T follicular helper cell (primary cell): Measurements from ENCODE around the gene NME3.
A peak's percentile ranks its signal among the peaks of the same experiment; 100 is the strongest.
"Not testable (repeated sequence)": the region's sequence is repeated elsewhere in the genome, so short reads cannot be mapped to it uniquely, and the experiment has no call there.

Source experiments
- DNase-seq: peaks from one replicate; pipeline ENCODE4 v3.0.0-alpha.2; 2020; ENCODE audit warnings: low read depth
- total RNA-seq, 2 experiments: gene quantifications; one replicate each; lab custom pipeline; 2026; lab: John Stamatoyannopoulos, UW

NME3 gene
- 13.0 to 34.2 reads per million in 2 experiments for total RNA-seq

GRCh38 chr16:1771188-1771863 lies at the start of gene NME3:
Gene NME3 (minus strand): TSS chr16:1771543. CDS start chr16:1771534, 9 bp downstream.
- DNase-seq = peak; percentile 42

DNA sequence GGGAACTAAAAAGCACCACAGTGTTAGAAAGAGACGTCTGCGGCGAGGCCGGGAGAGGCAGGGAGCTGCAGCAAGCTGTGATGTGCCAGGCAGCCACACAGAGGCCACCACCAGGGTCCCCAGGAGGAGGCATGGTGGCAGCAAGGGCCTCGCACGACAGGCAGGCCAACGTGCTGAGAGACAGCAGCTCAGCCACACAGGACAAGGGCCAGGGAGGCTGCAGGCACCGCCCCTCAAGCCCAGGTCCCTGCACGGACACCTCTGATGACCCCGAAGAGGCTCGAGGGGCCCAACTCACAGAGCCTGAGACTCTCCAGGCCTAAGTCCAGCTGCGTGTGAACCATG lies 49.6 kb upstream of the NME3 start:
- DNase-seq = no peak

DNA sequence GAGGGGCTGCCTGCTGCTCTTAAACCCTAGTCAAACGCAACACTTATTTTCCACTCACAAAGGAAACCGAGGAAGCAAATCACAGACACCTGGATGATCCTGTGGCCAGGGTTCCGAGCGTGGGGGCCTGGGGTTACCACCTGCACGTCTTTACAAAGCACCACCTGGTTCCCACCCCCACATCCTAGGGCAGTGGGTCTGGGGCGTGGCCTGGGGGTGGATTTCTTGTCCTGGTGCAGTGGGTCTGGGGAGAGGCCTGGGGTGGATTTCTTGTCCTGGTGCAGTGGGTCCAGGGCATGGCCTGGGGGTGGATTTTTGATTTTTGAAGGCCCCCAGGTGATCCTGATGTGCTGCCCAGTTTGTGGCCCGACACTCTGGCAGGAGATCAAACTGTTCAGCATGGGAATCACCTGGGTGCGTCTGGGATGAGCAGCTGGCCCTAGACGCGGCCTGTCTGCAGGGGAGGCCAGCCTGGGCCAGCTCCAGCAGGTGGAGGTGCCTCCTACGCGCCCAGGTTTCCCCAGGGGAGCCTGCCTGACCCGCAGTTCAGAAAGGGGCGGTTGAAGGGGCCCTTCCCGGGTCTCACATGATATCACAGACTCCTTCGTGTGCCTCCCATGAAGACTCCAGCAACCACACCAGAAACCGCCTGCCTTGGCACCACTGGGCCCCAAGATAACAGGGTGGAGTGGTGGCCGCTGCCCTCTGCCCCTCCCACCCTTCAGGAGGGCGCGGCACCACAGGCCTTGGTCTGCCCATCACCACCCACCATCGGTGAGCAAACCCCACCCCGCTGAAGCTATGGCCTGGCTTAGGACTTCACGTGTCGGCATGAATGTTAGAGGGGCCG lies 49.0 kb upstream of the NME3 start:
- no peak for DNase-seq

GRCh38 chr16:1819611-1820010 lies 48.3 kb upstream of the NME3 start:
- DNase-seq = no peak

DNA sequence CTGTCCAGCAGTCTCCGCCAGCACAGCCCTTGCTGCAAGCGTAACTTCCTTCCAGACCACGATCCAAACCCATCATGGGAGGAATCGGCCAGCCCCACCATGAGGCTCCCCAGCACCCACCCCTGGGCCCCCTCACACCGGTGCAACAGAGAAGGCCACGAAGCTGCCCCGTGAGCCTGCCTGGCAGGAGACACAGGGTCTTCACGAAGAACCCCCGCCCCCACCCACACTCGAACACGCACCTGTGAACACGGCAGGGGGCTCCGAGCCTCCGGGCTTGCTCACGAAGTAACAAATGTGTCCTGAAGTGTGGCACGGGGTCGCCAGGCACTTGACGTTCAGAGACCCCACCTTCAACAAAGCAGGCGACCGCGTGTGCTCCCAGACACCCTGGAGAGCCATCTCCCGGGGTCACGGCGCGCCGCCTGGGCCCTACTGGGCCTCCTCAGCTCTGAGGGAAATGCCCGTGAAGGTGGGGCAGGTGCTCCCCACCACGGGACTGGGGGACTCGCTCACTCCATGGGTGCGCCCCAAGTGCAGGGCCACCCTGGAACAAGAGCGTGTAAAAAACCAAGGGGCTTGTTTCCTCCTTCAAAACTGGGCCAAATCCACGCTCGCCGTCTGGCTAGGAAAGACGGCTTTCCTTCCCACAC lies 47.7 kb upstream of the NME3 start:
- no peak for DNase-seq

- DNase-seq = no peak
These were observed 47.0 kb upstream of the NME3 start for GRCh38 chr16:1818204-1818872.

DNA sequence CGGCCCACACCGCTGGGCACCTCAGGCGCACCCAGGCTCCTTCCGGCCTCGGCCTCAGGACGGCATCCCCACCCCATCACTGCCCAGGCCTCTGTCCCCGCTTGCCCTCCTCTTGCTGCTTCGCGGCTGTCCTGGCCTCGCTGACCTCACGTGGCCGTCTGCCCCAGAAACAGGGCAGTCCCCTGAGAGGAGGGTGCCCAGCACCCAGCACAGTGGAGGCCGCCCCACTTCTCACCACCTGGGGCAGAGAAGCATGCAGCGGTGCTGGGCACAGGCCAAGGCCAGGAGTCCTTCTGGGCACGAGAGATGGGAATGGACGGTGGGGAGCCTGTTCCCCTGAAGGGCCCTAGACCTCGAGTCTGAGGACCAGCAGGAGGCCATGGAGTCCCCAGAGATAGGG lies 46.4 kb upstream of the NME3 start:
- no peak for DNase-seq

GRCh38 chr16:1817276-1817589 lies 45.9 kb upstream of the NME3 start:
- DNase-seq = no peak

DNA sequence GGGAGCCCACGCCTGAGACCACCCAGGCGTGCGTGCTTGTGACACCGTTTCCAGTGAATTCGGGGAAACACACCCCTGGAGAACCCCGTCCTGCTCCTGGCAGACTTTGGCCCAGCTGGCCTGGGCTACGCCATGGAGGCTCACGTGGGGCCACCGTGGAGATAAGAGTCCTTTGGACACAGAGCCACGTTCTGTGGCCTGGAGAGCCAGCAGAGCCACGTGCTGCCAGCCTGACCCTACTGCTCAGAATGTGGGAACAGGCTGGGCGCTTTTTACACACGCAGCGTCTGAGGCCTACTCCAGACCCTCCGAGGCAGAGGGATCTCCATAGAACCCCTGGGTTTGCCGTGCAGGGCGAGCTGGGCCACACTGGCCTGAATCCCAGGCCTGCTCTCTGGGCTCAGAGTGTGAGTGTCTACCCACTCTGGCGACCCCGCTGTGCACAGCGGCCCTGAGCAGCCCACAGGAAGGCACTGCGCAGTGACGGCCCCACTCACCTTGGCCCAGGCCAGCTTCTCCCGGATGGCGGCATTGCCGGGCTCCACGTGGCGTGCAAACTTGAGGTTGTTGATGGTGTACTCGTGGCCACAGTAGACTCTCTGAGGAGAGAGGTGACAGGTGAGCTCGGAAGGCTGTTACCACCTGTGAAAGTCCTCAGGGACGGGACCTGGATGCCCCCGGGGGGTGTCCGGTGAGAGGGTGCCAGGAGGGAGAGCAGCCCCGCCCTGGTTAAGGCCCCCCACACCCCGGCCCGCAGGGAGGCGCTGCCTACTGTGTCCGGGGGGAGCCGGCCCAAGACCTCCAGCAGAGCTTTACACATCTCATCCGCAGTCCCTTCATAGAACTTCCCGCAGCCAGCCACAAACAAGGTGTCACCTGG lies 45.3 kb upstream of the NME3 start:
- no peak for DNase-seq

DNA sequence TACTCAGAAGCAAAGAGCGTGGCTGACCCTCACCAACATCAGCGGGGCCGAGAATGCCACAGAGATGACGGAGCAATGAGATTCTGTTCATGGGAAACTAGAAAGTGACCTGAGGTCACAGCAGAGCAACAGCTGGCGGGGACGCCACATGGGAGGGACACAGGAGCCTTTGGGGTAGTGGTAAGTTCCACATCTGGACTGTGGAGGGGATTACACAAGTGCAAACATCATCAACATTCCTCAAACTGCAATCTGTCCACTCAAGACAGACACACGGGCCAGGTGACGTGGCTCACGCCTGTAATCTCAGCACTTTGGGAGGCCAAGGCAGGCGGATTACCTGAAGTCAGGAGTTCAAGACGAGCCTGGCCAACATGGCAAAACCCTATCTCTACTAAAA lies 44.1 kb upstream of the NME3 start:
- DNase-seq = no peak

DNA sequence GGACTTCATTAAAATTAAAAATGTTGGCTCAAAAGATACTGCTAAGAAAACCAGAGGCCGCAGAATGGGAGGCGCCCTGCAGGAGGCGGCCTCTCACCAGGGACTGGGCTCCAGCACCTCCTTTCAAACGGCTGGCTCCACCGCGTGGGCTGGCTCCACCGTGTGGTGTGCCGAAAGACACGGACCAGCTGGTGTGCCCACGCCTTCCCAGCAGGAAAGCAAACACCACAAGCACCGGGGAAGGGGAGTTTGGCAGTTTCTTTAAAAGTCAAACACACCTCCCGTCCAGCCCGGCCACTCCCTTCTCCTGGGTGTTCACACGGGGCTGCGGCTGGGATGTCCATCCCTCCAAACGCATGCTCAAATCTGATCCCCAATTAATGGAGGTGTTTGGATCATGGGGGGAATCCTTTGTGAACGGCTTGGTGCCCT lies 41.4 kb upstream of the NME3 start:
- peak; percentile 31 for DNase-seq

DNA sequence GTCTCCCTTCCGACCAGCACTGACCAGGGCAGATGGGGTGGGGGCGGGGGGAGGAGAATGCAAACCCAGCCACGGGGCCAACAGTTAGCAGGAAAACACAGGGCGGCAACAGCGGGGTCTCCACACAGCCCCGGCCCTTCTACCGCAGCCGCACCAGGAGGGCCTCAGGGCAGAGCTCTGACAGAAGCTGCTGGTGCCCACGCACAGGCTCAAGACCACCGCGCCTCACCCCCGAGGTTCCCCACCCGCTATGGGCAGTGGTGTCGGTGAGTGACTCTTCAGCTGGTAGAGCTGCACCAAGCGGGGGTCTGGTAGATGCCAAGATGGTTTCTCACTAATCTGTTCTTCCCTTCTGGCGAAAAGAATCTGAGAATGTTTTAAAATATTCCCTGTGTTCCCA lies 39.2 kb upstream of the NME3 start:
- DNase-seq = no peak

GRCh38 chr16:1810106-1810505 lies 38.8 kb upstream of the NME3 start:
- DNase-seq = no peak

- DNase-seq = no peak
These were observed 38.0 kb upstream of the NME3 start for GRCh38 chr16:1809281-1809801.

DNA sequence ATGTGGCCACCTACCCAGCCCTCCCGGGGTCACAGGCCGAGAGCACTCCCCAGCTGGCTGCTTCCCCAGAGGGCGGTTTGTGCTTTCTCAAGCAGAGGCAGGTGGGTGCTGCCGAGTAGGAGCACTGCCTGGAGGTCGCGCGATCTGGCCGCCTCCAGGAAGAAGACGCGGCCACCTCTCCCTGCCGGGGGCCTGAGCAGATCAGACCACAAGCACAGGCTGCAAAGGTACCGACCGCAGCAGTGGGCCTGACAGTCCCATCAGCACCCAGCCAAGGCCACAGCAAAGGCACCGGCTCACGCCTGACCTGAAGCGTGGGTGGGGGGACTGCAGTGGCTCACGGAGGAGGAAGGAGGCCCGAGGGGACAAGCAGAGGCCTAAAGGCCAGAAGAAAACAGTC lies 37.3 kb upstream of the NME3 start:
- no peak for DNase-seq

DNA sequence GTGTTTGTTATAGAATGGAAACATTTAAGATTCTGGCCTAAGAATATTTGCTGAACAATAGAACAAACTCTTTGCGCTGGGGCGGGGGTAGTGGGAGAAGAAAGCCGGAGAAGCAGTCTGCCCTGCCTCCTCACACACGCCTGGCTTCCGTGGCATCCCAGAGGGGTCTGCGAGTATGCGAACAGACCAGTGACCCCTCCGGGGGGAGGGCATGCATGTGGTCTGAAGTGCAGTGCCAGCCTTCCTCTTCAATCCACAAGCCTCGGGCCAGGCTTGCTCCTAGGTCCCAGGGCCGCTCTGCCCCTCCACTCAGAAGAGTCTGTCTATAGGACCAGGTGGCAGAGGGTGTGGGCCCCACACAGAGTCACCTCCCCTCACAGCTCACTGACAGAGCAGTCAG lies 36.3 kb upstream of the NME3 start:
- no peak for DNase-seq

GRCh38 chr16:1800701-1801100 lies 29.4 kb upstream of the NME3 start:
- no peak for DNase-seq

DNA sequence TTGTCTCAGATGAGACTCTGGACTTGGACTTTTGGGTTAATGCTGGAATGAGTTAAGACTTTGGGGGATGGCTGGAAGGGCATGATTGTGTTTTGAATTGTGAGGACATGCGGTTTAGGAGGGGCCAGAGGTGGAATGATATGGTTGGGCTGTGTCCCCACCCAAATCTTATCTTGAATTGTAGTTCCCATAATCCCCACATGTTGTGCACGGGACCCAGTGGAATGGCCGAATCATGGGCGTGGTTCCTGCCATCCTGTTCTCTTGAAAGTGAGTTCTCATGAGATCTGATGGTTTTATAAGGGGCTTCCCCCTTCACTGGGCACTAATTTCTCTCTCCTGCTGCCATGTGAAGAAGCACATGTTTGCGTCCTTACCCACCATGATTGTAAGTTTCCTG lies 27.9 kb upstream of the NME3 start:
- DNase-seq = not testable (repeated sequence)

DNA sequence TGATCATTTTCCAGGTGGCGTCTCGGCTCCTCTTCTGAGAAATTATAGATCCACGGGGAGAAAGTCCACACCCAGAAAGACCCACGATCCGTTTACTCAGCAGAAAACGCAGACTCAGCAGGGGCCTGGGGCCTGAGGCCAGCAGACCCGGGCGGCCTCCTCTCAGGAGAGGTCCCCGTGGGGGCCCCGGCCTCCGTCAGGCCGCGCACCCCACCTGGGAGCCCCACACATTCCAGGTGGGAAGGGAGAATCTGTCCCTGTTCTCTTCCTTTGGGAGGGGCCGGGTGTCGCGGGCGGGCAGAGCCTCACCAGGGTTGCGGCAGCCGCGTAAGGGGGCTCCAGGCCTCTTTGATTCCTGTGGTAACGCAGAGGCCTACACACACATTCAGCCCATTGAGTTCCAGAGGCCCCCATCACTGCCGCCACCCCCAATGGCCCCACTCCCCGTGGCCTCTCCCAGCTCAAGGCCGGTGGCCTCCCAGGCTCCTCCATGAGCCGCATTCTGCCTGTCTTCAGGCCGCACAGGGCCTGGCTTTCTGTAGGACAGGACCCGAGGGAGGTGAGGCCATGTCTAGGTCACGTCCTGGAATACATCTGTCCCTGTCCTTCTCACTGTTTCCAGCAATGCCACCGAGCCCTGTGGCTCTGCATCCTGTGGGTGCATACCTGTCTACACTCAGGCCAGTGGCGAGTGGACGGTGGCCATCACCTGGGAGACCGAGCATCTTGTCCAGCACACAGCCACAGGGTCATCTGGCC lies 23.7 kb upstream of the NME3 start:
- DNase-seq = no peak

DNA sequence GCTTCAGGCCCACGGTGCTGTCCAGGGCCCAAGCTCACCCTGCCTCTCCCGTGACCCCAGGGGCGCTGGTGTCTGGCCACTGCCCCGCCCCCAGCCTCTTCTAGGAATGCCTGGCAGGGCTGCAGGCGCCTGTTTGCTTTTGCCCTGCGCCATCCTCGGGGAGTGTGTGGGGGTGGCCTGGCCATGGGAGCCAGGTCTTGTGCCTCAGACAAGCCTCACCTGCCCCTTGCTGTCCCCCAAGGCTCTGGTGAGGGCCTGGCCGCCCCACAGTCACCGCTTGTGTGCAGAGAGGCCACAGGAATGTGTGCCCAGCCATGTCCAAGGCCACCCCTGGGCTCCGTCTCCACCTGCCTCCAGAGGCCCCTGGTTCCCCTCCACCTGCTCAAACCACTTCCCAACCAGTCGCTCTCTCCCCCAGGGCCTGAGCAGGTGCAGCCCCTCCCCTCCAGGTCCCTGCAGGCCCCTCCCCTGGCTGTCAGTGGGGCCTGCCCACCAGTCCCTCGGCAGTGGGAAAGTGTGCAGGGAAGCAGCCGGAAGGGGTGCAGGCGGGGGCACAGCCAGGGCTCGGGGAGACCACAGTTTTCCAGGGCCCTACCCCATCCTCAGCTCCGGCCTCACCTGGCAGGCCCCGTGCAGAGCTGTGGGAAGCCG lies 23.0 kb upstream of the NME3 start:
- no peak for DNase-seq
